Liver (tissue), 3 donors: Measurements from ENCODE around the gene SLC6A3.

Source experiments
- CTCF ChIP-seq: fragments of 150-350 bp; IDR thresholded peaks from 2 replicates; pipeline ENCODE4 v1.5.1; 2017; ENCODE audit warnings: improper control_type of control experiment, low read depth, low read length; ENCODE audit not compliant: missing input control
- FOXA1 ChIP-seq: IDR thresholded peaks from 2 replicates; pipeline ENCODE4 v1.6.1; 2016; ENCODE audit warnings: antibody characterized with exemption
- GABPA ChIP-seq, 2 donors: IDR thresholded peaks in 1 of 2; conservative IDR thresholded peaks in 1 of 2; 2 replicates each; pipeline ENCODE4 v1.6.1; 2016; ENCODE audit warnings: antibody characterized with exemption in 2 of 2, mild to moderate bottlenecking in 1 of 2, moderate library complexity in 1 of 2
- HNF4A ChIP-seq, 2 donors: conservative IDR thresholded peaks; 2 replicates each; pipeline ENCODE4 v1.6.1; 2016; ENCODE audit warnings: antibody characterized with exemption in 2 of 2, mild to moderate bottlenecking in 2 of 2
- HNF4G ChIP-seq: IDR thresholded peaks from 2 replicates; pipeline ENCODE4 v1.6.1; 2016; ENCODE audit warnings: antibody characterized with exemption
- JUND ChIP-seq, 2 donors: IDR thresholded peaks; 2 replicates each; pipeline ENCODE4 v1.6.1; 2016; ENCODE audit warnings: antibody characterized with exemption in 2 of 2
- MAX ChIP-seq: IDR thresholded peaks from 2 replicates; pipeline ENCODE4 v1.6.1; 2016; ENCODE audit warnings: antibody characterized with exemption
- RAD21 ChIP-seq, 2 donors: IDR thresholded peaks; 2 replicates each; pipeline ENCODE4 v1.6.1; 2016; ENCODE audit warnings: antibody characterized with exemption in 2 of 2, mild to moderate bottlenecking in 2 of 2
- REST ChIP-seq: IDR thresholded peaks from 2 replicates; pipeline ENCODE4 v1.6.1; 2016; ENCODE audit warnings: antibody characterized with exemption, mild to moderate bottlenecking
- TAF1 ChIP-seq: conservative IDR thresholded peaks from 2 replicates; pipeline ENCODE4 v1.6.1; 2016; ENCODE audit warnings: antibody characterized with exemption, mild to moderate bottlenecking
- donor health status: healthy.
- donor health status: healthy.

GRCh38 chr5:1387876-1388275 is 57.4 kb downstream of the SLC6A3 start:
- TF ChIP-seq CTCF (no peak), TAF1 (no peak), REST (no peak), HNF4G (no peak), JUND (IDR thresholded peaks at IDR 0.05) (no peak), HNF4A (conservative IDR thresholded peaks at IDR 0.05) (no peak), GABPA (IDR thresholded peaks at IDR 0.05 in 1 of 2, conservative IDR thresholded peaks at IDR 0.05 in 1 of 2) (no peak), MAX (no peak), FOXA1 (no peak), RAD21 (IDR thresholded peaks at IDR 0.05) (no peak)
